NCI-H524 treated with DMSO at 0.1 percent for 48 hours (cell line): ENCODE data around the gene DSN1.

ENCODE experiments used
- DNase-seq: peaks from one replicate; lab custom pipeline; 2025; lab: John Stamatoyannopoulos, UW

DSN1 gene

GRCh38 chr20:36795691-36796090, 22.1 kb upstream of the DSN1 start:
- DNase-seq: no peak

GRCh38 chr20:36794116-36794474, 20.5 kb upstream of the DSN1 start:
- no peak for DNase-seq

- no peak for DNase-seq
Measured at GRCh38 chr20:36793294-36794115, 19.9 kb upstream of the DSN1 start.

GRCh38 chr20:36792422-36792821, 18.9 kb upstream of the DSN1 start:
- no peak for DNase-seq

GRCh38 chr20:36791862-36792261, 18.3 kb upstream of the DSN1 start:
- no peak for DNase-seq

- DNase-seq: no peak
Measured at GRCh38 chr20:36786663-36787062, 13.1 kb upstream of the DSN1 start.

GRCh38 chr20:36786246-36786645, 12.7 kb upstream of the DSN1 start:
- no peak for DNase-seq

- DNase-seq: no peak
Measured at GRCh38 chr20:36785308-36785707, 11.7 kb upstream of the DSN1 start.

- DNase-seq: no peak
Measured at GRCh38 chr20:36784900-36785299, 11.3 kb upstream of the DSN1 start.

GRCh38 chr20:36784116-36784515, 10.6 kb upstream of the DSN1 start:
- no peak for DNase-seq

- DNase-seq: no peak
Measured at GRCh38 chr20:36779656-36780025, 6.1 kb upstream of the DSN1 start.

- no peak for DNase-seq
Measured at GRCh38 chr20:36778831-36779655, 5.5 kb upstream of the DSN1 start.

- no peak for DNase-seq
Measured at GRCh38 chr20:36777576-36777975, 4.0 kb upstream of the DSN1 start.

GRCh38 chr20:36777167-36777566, 3.6 kb upstream of the DSN1 start:
- no peak for DNase-seq

GRCh38 chr20:36775826-36776225, 2.3 kb upstream of the DSN1 start:
- DNase-seq: no peak

- no peak for DNase-seq
Measured at GRCh38 chr20:36775196-36775595, 1.6 kb upstream of the DSN1 start.

GRCh38 chr20:36773107-36773596, 411 bp downstream of the DSN1 start:
- DNase-seq: no peak

GRCh38 chr20:36770680-36771079, 2.9 kb downstream of the DSN1 start:
- DNase-seq: no peak

GRCh38 chr20:36768768-36769430, 4.7 kb downstream of the DSN1 start:
- DNase-seq: no peak

- DNase-seq: no peak
Measured at GRCh38 chr20:36761125-36761524, 12.4 kb downstream of the DSN1 start.

- DNase-seq: no peak
Measured at GRCh38 chr20:36760647-36761046, 12.9 kb downstream of the DSN1 start.

GRCh38 chr20:36758276-36758675, 15.3 kb downstream of the DSN1 start:
- DNase-seq: no peak

GRCh38 chr20:36756496-36756895, 17.1 kb downstream of the DSN1 start:
- no peak for DNase-seq
